ENCODE measurements around the gene H2BW2.
"Not testable (repeated sequence)": the region's sequence is repeated elsewhere in the genome, so short reads cannot be mapped to it uniquely, and the experiment has no call there.

The H2BW2 gene

GRCh38 chrX:104039689-104040505 is at the start of gene H2BW2:
Gene H2BW2, plus strand, starts transcription at chrX:104039956. Its CDS starts 39 bp downstream, at chrX:104039995.
- TF ChIP-seq CTCF (conservative IDR thresholded peaks at IDR 0.05; ENCODE audit: control insufficient read depth, insufficient read depth, low read depth, low read length): no peak
- no peak for DNase-seq (ENCODE audit: low read depth)
- H3K4me3 ChIP-seq (ENCODE audit: control insufficient read depth, low read depth, low read length): no peak within 1 kb of the TSS

DNA sequence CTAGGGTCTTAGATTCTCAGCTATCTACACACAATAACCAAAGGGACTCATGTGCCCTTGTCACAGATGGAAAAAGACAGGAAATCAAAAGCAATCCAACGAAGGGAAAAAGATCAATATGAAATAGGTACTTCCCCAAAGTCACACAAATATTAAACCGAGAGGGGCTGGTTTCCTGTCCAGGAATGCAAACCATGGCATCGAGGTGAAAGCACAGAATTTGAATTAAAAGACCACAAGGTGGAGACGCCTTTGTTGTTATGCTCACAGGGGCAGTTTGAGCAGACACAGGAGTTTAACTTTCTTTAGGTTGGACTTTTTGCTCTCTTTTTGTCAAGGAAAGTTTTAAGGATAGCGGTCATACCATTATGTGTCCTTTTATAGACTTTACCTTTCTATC is 40.5 kb upstream of the H2BW2 start:
- no peak for TF ChIP-seq CTCF (conservative IDR thresholded peaks at IDR 0.05; ENCODE audit: control insufficient read depth, insufficient read depth, low read depth, low read length)
- H3K4me3 ChIP-seq (ENCODE audit: control insufficient read depth, low read depth, low read length): no peak overlapping the region
- no peak for DNase-seq (ENCODE audit: low read depth)

- no peak overlapping the region for H3K4me3 ChIP-seq (ENCODE audit: control insufficient read depth, low read depth, low read length)
- DNase-seq (ENCODE audit: low read depth): no peak
- no peak for TF ChIP-seq CTCF (conservative IDR thresholded peaks at IDR 0.05; ENCODE audit: control insufficient read depth, insufficient read depth, low read depth, low read length)
These were observed 30.9 kb upstream of the H2BW2 start for GRCh38 chrX:104008831-104009230.

DNA sequence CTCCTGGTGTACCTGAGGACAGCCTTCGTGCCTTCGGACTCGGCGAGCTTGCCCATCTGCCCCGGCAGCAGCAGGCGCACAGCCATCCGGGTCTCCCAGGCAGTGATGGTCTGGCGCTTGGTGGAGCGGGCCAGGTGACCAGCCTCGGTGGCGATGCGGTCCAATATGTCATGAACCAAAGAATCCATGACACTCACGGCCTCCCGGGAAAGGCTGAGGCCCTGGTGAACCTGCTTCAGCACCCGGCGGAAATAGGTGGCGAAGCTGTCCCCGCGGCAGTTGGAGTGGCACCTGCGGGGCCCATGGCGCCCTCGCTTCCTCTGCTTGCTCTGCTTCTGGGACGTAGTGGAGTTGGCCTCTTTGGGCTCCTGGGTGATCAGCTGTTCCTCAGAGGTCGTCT is 26.6 kb upstream of the H2BW2 start:
- H3K4me3 ChIP-seq (ENCODE audit: control insufficient read depth, low read depth, low read length): no peak overlapping the region
- TF ChIP-seq CTCF (conservative IDR thresholded peaks at IDR 0.05; ENCODE audit: control insufficient read depth, insufficient read depth, low read depth, low read length): no peak
- no peak for DNase-seq (ENCODE audit: low read depth)

DNA sequence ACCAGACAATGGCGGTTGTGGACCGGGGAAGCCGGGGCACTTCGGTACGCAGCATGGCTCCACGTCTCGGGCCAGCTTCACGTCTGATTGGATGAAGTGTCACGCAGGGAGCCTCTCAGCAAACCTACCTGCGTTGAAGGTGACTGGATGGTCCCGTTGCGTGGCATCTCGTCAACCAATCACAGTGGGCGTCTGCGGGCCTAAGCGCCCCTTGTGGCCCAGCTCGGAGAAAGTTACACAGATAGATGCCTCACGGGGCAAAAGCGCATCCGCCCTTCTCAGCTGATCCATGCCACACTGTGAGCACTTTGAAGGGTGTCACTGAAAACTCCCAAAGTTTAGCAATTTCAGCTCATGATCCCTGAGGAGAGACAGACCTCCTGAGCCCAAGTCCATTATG is 26.1 kb upstream of the H2BW2 start, which contains the start of gene H2BW1:
TSS of gene H2BW1 (minus strand) at position 103 of the 400 bp plus-strand sequence. CDS start 132 bp downstream, outside the sequence.
- no peak for TF ChIP-seq CTCF (conservative IDR thresholded peaks at IDR 0.05; ENCODE audit: control insufficient read depth, insufficient read depth, low read depth, low read length)
- H3K4me3 ChIP-seq (ENCODE audit: control insufficient read depth, low read depth, low read length): no peak within 1 kb of the TSS
- no peak for DNase-seq (ENCODE audit: low read depth)

GRCh38 chrX:104015576-104015975 is 24.2 kb upstream of the H2BW2 start:
- not testable (repeated sequence) for H3K4me3 ChIP-seq (ENCODE audit: control insufficient read depth, low read depth, low read length); DNase-seq (ENCODE audit: low read depth)

- DNase-seq (ENCODE audit: low read depth): no peak
- TF ChIP-seq CTCF (conservative IDR thresholded peaks at IDR 0.05; ENCODE audit: control insufficient read depth, insufficient read depth, low read depth, low read length): no peak
- no peak overlapping the region for H3K4me3 ChIP-seq (ENCODE audit: control insufficient read depth, low read depth, low read length)
These were observed 21.6 kb upstream of the H2BW2 start for GRCh38 chrX:104018126-104018525.
